Kidney epithelial cell (primary cell): ENCODE data around the gene AVPI1. TPM values are rescaled to one million over a fixed set of nuclear protein-coding genes. Genes with fewer than 3 reads are reported as not detected.
"Not testable (repeated sequence)": the region's sequence is repeated elsewhere in the genome, so short reads cannot be mapped to it uniquely, and the experiment has no call there.

Experiments used
- DNase-seq: peaks from one replicate; pipeline ENCODE4 v3.0.0-alpha.2; 2010; ENCODE audit warnings: low read depth
- H3K27me3 ChIP-seq: 2 replicates; pipeline ENCODE4 v1.6.0; 2011; ENCODE audit warnings: low read length; ENCODE audit not compliant: control insufficient read depth, insufficient read depth
- H3K36me3 ChIP-seq: 2 replicates; pipeline ENCODE4 v1.5.1; 2011; ENCODE audit warnings: low read length; ENCODE audit not compliant: control insufficient read depth, insufficient read depth
- H3K4me3 ChIP-seq: 2 replicates; pipeline ENCODE4 v1.5.1; 2011; ENCODE audit warnings: low read depth, mild to moderate bottlenecking, control low read depth, low read length
- total RNA-seq: library from RNA; depleted of rRNA; stranded (reverse); fragments of >200 nt; gene quantifications from 2 replicates; pipeline ENCODE4 v1.2.3, GENCODE V29; 2015
- TF ChIP-seq, protein P1 (sequence below): IDR thresholded peaks from 2 replicates; pipeline ENCODE4 v1.5.1; 2011; ENCODE audit warnings: mild to moderate bottlenecking, moderate library complexity, low read length, control low read depth, inconsistent platforms; ENCODE audit not compliant: insufficient read depth, poor library complexity, severe bottlenecking

Gene AVPI1
- total RNA-seq, 1 donor from 2014 or later: 17.2 TPM

DNA sequence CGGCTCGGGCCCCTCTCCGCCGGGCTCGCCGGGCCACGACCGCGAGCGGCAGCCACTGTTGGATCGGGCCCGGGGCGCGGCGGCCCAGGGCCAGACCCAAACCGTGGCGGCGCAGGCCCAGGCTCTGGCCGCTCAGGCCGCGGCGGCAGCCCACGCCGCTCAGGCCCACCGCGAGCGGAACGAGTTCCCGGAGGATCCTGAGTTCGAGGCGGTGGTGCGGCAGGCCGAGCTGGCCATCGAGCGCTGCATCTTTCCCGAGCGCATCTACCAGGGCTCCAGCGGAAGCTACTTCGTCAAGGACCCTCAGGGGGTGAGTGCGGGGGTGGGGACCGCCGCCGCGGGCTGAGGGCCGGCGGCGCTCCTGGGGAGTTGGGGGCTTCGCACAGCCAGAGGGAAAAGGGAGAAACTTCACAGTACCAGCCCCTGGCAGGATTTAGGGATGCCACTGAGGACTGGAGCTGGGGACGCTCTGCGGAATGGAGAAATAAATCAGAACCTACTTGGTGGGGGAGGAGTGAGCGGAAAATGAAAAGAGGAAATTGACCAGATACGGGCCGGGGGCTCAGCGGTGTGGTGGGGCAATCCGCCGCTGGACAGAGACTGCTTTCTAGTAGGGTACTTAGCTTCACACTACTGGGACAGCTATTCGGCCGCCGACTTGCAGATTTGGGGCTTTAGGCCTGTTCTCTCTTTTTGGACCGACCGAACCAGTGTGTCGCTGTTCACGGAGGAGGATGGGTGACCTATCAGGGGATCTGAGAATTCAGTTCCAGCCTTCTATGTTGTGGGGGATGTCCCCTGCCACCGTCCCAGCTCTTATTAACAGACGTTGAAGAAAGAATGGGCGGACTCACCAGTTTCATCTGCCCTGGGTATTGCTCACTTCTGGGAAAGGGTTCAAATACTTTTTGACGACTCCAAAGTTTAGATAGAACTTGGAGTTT, 45.9 kb downstream of the AVPI1 start:
- TF ChIP-seq, protein P1, sequence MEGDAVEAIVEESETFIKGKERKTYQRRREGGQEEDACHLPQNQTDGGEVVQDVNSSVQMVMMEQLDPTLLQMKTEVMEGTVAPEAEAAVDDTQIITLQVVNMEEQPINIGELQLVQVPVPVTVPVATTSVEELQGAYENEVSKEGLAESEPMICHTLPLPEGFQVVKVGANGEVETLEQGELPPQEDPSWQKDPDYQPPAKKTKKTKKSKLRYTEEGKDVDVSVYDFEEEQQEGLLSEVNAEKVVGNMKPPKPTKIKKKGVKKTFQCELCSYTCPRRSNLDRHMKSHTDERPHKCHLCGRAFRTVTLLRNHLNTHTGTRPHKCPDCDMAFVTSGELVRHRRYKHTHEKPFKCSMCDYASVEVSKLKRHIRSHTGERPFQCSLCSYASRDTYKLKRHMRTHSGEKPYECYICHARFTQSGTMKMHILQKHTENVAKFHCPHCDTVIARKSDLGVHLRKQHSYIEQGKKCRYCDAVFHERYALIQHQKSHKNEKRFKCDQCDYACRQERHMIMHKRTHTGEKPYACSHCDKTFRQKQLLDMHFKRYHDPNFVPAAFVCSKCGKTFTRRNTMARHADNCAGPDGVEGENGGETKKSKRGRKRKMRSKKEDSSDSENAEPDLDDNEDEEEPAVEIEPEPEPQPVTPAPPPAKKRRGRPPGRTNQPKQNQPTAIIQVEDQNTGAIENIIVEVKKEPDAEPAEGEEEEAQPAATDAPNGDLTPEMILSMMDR: no peak
- no peak for DNase-seq

DNA sequence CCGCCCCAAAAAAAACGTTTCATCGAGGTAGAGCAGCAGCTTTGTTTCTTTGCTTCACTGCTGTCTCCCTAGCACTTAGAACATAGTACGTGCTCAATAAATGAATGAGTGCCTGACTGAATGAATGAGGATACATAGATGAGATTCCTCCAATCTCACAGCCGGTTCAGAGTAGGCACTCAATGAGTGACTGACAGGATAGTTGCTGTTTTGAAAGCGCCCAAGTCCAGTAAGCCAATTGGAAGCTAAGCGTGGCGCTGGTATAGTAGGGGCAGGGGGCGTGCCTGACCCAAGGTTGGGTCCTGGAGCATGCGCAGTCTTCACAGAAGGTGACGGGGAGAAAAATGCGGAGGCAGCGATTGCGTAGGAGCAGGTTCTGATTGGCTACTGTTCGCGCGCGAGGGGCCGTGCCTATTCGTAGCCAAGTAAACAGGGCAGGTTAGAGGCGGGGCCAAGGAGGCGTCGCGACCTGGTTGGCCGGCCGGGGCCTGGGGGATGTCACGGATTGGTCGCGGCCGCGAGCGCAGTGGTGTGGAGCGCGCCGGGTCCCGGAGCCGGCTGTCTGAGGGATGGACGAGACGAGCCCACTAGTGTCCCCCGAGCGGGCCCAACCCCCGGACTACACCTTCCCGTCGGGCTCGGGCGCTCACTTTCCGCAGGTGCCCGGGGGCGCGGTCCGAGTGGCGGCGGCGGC, 46.7 kb downstream of the AVPI1 start, which contains the start of gene PI4K2A:
Gene PI4K2A, plus strand, starts transcription at position 498 of the 694 bp plus-strand sequence. Its CDS starts 72 bp downstream, at position 570.
- H3K27me3 ChIP-seq: no peaks in the 10 kb centered on the region
- DNase-seq: peak; percentile 96
- peak within 1 kb of the TSS; percentile 94 for H3K4me3 ChIP-seq
- TF ChIP-seq, protein P1: no peak
- peaks cover 2% of the 10 kb centered on the region for H3K36me3 ChIP-seq

More for the DNA sequence above, 45.9 kb downstream of the AVPI1 start:
- no peaks in the 10 kb centered on the region for H3K27me3 ChIP-seq
- H3K36me3 ChIP-seq: peaks cover 2% of the 10 kb centered on the region
- peak overlapping the region; percentile 94 for H3K4me3 ChIP-seq

DNA sequence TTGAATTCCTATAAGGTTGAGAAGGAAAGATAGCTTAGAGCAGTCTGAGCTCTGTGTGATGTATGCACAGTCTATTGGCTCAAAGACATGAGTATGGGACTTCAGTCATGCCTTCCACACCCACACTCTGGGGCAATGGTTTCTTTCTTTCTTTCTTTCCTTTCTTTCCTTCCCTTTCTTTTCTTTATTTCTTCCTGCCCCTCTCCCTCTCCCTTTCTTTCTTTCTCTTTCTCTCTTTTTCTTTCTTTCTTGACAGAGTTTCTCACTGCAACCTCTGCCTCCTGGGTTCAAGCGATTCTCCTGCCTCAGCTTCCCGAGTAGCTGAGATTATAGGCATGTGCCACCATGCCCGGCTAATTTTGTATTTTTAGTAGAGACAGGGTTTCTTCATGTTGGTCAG, 48.0 kb downstream of the AVPI1 start:
- not testable (repeated sequence) for H3K4me3 ChIP-seq, DNase-seq, H3K36me3 ChIP-seq, H3K27me3 ChIP-seq

DNA sequence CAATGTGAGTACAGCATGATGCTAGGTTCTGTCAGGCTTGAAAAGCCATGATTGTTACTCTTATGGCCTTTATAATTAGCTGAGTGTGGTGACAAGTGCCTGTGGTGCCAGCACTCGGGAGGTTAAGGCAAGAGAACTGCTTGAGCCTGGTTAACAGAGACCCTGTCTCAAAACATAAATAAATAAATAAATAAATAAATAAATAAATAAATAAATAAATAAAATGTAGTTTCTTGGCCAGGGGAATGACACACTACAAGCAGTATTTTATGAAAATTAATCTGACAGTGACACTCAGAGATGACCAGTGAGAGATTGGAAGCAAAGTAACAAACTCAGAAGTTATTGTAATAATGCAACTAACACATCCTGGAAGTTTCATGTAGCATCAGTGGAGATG, 51.5 kb downstream of the AVPI1 start:
- DNase-seq: no peak
- no peaks in the 10 kb centered on the region for H3K36me3 ChIP-seq
- no peaks in the 10 kb centered on the region for H3K27me3 ChIP-seq
- no peak overlapping the region for H3K4me3 ChIP-seq
- TF ChIP-seq, protein P1: no peak

DNA sequence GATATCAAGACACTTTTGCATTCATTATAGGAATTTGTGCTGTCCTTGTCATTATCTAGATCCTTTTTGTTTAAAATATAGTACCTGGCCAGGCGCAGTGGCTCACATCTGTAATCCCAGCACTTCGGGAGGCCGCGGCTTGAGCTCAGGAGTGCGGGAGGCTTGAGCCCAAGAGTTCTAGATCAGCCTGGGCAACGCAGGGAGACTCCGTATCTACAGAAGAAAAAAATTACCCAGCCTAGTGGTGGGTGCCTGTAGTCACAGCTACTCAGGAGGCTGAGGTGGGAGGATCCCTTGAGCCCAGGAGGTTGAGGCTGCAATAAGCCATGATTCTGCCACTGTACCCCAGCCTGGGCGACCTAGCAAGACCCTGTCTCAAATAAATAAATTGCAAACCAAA, 53.1 kb downstream of the AVPI1 start:
- Histone ChIP-seq H3K36me3 (no peaks in the 10 kb centered on the region), H3K4me3 (no peak overlapping the region), H3K27me3 (no peaks in the 10 kb centered on the region)
- DNase-seq: no peak
- TF ChIP-seq, protein P1: peak; percentile 4
